DMS 273 (cell line): Measurements from ENCODE around the gene SLC66A1.

ENCODE experiments used
- DNase-seq: peaks from one replicate; lab custom pipeline; 2025; ENCODE audit not compliant: unreplicated experiment; lab: John Stamatoyannopoulos, UW

Gene SLC66A1

GRCh38 chr1:19375631-19376400 lies 63.7 kb downstream of the SLC66A1 start:
- DNase-seq, result no peak

GRCh38 chr1:19376428-19377372 lies 64.6 kb downstream of the SLC66A1 start:
- no peak for DNase-seq

- no peak for DNase-seq
These were observed 65.9 kb downstream of the SLC66A1 start for GRCh38 chr1:19377812-19378718.
